H1 (cell line): ENCODE results near the gene CRIP1. TPM values are rescaled to one million over a fixed set of nuclear protein-coding genes. Genes with fewer than 3 reads are reported as not detected.

ENCODE experiments used
- BRCA1 ChIP-seq: IDR thresholded peaks from 2 replicates; pipeline ENCODE4 v1.6.1; 2012; ENCODE audit warnings: low read depth, low read length, improper control_type of control experiment
- CBX5 ChIP-seq: fragments of 300-800, 300-1000 bp; sonication (generic); IDR thresholded peaks from 2 replicates; pipeline ENCODE4 v1.7.1; 2016; ENCODE audit warnings: antibody characterized with exemption, low read length, low read depth
- E2F6 ChIP-seq: IDR thresholded peaks from 2 replicates; pipeline ENCODE4 v1.6.1; 2012; ENCODE audit warnings: inconsistent platforms
- EGR1 ChIP-seq: IDR thresholded peaks from 2 replicates; pipeline ENCODE4 v1.6.1; 2011; ENCODE audit warnings: low read depth, low read length, borderline replicate concordance
- EZH2 ChIP-seq: fragments of 200-600 bp; sonication (generic); IDR thresholded peaks from 2 replicates; pipeline ENCODE4 v1.7.1; 2012; ENCODE audit warnings: low read depth, mild to moderate bottlenecking, moderate library complexity, low read length, inconsistent platforms; ENCODE audit not compliant: severe bottlenecking
- KDM1A ChIP-seq: fragments of 200-600, 300-600 bp; sonication (generic); IDR thresholded peaks from 2 replicates; pipeline ENCODE4 v1.7.1; 2016; ENCODE audit warnings: mild to moderate bottlenecking, low read length, borderline replicate concordance
- MAFK ChIP-seq: IDR thresholded peaks from 2 replicates; pipeline ENCODE4 v1.6.1; 2012; ENCODE audit warnings: low read depth, mild to moderate bottlenecking, improper control_type of control experiment, low read length
- MAX ChIP-seq: IDR thresholded peaks from 2 replicates; pipeline ENCODE4 v1.6.1; 2012; ENCODE audit warnings: inconsistent platforms
- RBBP5 ChIP-seq: IDR thresholded peaks from 2 replicates; pipeline ENCODE4 v1.7.1; 2012; ENCODE audit warnings: low read depth, mild to moderate bottlenecking, inconsistent platforms, low read length, moderate library complexity, borderline replicate concordance
- RFX5 ChIP-seq: IDR thresholded peaks from 2 replicates; pipeline ENCODE4 v1.6.1; 2011; ENCODE audit warnings: low read depth, low read length, improper control_type of control experiment, borderline replicate concordance
- SAP30 ChIP-seq: fragments of 300-600 bp; sonication (generic); IDR thresholded peaks from 2 replicates; pipeline ENCODE4 v1.7.1; 2012; ENCODE audit warnings: low read length, moderate library complexity, mild to moderate bottlenecking, inconsistent platforms; ENCODE audit not compliant: insufficient read depth, insufficient replicate concordance
- SP2 ChIP-seq: IDR thresholded peaks from 2 replicates; pipeline ENCODE4 v1.6.1; 2012; ENCODE audit warnings: mild to moderate bottlenecking, low read length, inconsistent platforms
- SUZ12 ChIP-seq: fragments of 200-600 bp; sonication (generic); IDR thresholded peaks from 2 replicates; pipeline ENCODE4 v1.6.1; 2012; ENCODE audit warnings: mild to moderate bottlenecking, inconsistent platforms, low read length, moderate library complexity, mixed read lengths
- TAF7 ChIP-seq: optimal IDR thresholded peaks from 2 replicates; pipeline ENCODE3; 2011; ENCODE audit warnings: low read depth, mild to moderate bottlenecking, inconsistent platforms, low read length, moderate library complexity, borderline replicate concordance
- TEAD4 ChIP-seq: IDR thresholded peaks from 2 replicates; pipeline ENCODE4 v1.6.1; 2012; ENCODE audit warnings: low read depth, low read length, inconsistent platforms, mixed read lengths
- ZNF274 ChIP-seq: IDR thresholded peaks from 2 replicates; pipeline ENCODE4 v1.7.0; 2012; ENCODE audit warnings: low read length, borderline replicate concordance; ENCODE audit errors: extremely low read depth
- polyA plus RNA-seq, 7 experiments: library from polyadenylated mRNA; depleted of rRNA in 3 of 7; stranded (reverse) in 5 of 7; unstranded in 2 of 7; fragments of >200 nt in 5 of 7; fragments of 200-250 nt in 2 of 7; gene quantifications; 1 replicate in 5 of 7; 2 replicates in 1 of 7; 4 replicates in 1 of 7; pipeline versions ENCODE4 v1.2.1 to v1.2.3, GENCODE V29; 2011 to 2013; ENCODE audit warnings: missing spikeins in 2 of 7, mixed read lengths in 2 of 7
- total RNA-seq: library from RNA; stranded (reverse); fragmentation: NEBNext Ultra II Directional; extraction: Animal tissue kit (Norgen Biotek cat#: 25700); gene quantifications from 2 replicates; pipeline ENCODE4 v1.2.1, GENCODE V29; 2021
- TF ChIP-seq, protein P1 (sequence below), 3 experiments: IDR thresholded peaks; 1 replicate in 2 of 3; 2 replicates in 1 of 3; pipeline versions ENCODE4 v1.5.1 to v1.6.1; 2011; ENCODE audit warnings: low read length in 3 of 3, mild to moderate bottlenecking in 3 of 3, inconsistent platforms in 2 of 3, low read depth in 1 of 3, moderate library complexity in 1 of 3; ENCODE audit not compliant: insufficient read depth in 1 of 3; ENCODE audit errors: control extremely low read depth in 1 of 3

The CRIP1 gene
- total and polyA plus RNA-seq, 2 of the 8 experiments (the other 6 are each of a cell fraction or from before 2014, with no cell fraction given) = 1.2 to 2.2 TPM

DNA sequence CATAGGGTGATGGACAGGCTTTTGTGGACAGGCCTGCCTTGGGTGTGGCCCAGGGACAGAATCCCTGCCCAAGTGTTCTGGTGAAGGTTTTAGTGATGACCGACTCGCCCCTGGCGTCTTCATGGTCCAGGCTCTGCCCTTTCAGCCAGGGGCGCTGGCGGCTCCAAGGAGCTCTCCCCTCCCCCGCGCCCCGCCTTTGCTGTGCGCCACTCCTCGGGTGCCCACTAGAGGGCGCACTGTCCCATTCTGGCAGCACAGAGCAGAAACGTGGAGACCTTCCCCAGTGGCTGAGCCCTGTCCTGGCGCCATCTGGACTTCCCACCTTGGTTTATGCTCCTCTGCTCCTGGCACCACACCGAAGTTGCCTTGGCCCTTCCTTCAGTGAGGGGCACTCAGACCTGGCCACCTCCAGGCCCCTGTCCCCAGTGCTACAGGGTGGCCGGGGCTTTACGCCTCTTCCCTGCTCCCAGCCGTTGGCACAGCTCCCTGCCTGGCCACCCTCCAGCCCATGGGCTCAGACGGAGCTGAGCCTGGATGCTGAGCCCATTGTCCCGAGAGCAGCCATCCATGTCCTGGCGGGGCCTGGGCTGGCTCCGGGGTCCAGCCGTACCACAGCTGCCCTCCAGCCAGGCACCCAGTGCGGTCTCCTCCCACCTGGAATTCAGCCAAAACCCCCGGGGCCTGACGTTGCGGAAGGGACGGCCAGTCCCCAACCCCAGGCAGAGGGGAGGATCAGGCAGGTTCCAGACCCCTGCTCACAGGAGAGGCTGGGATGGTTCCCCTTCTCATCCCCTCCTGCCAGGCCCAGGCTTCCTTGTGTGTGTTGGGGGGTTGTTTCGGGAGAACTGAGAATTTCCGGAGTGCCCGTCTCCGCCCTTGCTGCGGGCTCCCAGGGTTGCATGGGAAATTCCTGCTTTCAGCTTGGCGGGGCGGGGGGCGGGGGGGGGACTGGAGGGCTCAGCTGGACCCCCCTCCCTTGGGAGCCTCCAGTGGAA lies 5.6 kb upstream of the CRIP1 start (continued):
- TF ChIP-seq SUZ12 (no peak), BRCA1 (no peak), SAP30 (no peak), TEAD4 (no peak), EZH2 (no peak), EGR1 (peak; percentile 16; the same call in 1 of the 2 replicates), KDM1A (no peak), RFX5 (no peak), TAF7 (no peak), MAFK (no peak), E2F6 (peak; percentile 60), MAX (peak; percentile 79), CBX5 (no peak), SP2 (no peak), ZNF274 (no peak), RBBP5 (no peak)
- TF ChIP-seq, protein P1, sequence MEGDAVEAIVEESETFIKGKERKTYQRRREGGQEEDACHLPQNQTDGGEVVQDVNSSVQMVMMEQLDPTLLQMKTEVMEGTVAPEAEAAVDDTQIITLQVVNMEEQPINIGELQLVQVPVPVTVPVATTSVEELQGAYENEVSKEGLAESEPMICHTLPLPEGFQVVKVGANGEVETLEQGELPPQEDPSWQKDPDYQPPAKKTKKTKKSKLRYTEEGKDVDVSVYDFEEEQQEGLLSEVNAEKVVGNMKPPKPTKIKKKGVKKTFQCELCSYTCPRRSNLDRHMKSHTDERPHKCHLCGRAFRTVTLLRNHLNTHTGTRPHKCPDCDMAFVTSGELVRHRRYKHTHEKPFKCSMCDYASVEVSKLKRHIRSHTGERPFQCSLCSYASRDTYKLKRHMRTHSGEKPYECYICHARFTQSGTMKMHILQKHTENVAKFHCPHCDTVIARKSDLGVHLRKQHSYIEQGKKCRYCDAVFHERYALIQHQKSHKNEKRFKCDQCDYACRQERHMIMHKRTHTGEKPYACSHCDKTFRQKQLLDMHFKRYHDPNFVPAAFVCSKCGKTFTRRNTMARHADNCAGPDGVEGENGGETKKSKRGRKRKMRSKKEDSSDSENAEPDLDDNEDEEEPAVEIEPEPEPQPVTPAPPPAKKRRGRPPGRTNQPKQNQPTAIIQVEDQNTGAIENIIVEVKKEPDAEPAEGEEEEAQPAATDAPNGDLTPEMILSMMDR (IDR thresholded peaks at IDR 0.05; ENCODE audit: control extremely low read depth in 1 of 3, insufficient read depth in 1 of 3, low read depth in 1 of 3, low read length in 3 of 3) = peak in 2 of 3 experiments; percentile 99; a peak in 3 of 4 replicates
